Inferior parietal cortex (tissue), 1 donor: Measurements from ENCODE around the gene GRIK1.

ENCODE experiments used
- DNase-seq: peaks from one replicate; pipeline ENCODE4 v3.0.0-alpha.2; 2016; ENCODE audit errors: extremely low spot score

GRIK1 gene

DNA sequence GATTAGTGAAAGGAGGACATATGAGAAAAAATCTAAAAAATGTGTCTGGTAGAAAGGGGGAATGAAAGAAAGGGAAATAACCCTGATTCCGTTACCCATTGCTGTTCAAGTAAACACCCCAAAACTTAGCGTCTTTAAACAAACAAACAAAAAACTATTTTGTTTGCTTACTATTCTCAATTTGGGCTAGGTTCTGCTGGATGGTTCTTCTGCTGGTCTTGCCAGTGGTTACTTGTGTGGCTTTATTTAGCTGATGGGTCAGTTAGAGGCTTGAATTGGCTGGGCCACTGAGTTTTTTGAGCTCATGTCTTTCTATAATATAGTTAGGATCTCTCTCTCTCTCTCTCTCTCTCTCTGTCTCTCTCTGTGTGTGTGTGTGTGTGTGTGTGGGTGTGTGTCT is 112.1 kb downstream of the GRIK1 start:
- DNase-seq: no peak

DNA sequence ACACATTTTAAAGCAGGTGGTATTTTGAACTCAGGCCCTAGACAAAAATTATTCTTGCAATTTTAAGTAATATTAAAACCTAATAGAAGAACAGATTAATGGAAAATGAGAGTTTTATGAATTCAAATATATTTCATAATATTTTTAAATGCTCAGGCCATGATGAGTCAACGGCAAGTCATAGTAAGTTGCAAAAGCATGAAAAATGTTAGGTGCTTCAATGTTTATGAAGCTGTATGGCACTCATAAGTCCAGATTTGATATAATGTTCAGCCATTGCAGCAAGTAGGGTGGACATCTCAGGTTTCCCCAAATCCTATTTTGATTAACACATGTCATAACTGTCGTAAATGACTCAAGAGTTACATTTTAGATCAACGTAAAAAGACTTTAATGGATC is 112.6 kb downstream of the GRIK1 start:
- DNase-seq: no peak

DNA sequence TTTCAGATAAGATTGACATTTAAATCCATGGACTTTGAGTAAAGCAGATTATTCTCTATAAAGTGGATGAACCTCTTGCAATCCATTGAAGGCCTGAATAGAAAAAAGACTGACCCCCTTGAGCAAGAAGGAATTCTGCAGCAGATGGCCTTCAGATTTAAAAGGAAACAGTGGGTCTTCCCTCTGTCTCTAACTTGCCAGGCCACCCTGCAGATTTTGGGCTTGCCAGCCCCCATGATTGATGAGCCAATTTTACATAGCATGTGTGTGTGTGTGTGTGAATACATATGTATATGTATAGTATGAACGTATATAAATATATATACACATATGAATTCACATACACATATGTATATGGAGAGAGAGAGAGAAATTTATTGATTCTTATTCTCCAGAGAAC is 113.4 kb downstream of the GRIK1 start:
- DNase-seq: no peak

DNA sequence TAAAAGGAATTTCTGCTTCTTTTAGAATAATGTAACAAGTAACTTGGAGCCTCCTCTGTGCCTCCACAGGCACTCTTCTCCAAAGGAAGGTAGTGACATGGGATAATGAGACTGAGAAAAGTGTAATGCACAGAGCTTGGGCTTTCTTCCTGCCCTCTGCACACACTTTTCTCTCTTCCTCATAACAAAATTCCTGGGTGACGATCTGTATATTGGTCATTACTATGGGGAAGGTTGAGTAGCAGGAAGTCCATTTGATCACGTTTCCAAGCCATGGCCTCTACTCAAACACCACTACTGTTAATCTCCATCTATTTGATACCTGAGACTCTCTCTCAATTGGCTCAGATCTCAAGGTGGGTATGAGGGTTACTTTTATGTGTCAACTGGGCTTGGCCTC is 113.9 kb downstream of the GRIK1 start:
- no peak for DNase-seq

DNA sequence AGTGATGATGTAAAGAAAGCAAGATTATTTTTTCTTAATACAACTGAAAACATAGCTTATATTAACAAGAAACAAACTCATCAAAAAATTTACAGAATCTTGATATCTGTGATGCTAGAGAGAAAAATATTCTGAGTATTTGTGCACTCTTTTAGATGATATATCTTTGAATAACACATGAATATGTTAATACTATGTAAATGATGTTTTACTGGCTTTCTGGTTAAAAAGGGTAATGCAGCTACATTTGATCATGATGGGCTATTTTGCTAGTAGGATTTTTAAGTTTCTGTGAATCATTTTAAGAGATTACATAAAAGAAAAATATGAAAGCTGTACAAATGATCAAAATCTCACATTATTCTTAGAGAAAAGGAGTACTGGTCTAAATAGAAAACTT is 114.5 kb downstream of the GRIK1 start:
- DNase-seq: no peak

DNA sequence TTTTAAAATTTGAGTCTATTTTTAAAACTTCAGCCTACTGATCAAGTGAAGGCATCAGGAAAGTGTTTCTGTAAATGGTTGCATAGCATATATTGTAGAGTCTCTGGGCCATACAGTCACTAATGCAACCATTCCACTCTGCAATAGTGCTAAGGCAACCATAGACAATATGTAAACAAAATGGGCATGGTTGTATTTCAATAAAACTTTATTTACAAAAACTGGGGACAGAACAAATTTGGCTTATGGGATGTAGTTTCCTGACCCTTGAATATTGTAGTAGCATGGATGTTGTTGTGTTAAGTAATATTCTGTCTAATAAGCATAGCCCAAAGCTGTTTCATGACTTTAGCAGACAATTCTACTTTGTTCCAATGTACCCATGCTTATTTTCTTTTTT is 117.7 kb downstream of the GRIK1 start:
- DNase-seq: no peak

DNA sequence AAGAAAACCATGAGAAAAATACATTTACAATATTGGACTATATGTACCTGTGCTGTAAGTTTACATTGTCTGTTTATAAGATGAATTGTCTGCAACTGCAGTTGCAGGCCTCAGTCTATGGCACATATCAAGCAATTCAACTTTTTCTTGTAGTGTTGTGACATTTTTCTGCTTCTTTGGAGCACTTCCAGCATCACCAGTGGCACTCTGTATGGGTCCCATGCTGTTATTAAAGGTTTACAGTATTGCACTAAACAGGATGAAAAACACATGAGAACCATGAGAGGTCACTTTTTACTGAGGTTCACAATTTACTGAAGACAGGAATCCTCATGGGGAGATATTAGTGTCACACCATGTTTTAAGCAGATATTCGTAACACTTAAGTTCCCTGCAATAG is 118.6 kb downstream of the GRIK1 start:
- no peak for DNase-seq

DNA sequence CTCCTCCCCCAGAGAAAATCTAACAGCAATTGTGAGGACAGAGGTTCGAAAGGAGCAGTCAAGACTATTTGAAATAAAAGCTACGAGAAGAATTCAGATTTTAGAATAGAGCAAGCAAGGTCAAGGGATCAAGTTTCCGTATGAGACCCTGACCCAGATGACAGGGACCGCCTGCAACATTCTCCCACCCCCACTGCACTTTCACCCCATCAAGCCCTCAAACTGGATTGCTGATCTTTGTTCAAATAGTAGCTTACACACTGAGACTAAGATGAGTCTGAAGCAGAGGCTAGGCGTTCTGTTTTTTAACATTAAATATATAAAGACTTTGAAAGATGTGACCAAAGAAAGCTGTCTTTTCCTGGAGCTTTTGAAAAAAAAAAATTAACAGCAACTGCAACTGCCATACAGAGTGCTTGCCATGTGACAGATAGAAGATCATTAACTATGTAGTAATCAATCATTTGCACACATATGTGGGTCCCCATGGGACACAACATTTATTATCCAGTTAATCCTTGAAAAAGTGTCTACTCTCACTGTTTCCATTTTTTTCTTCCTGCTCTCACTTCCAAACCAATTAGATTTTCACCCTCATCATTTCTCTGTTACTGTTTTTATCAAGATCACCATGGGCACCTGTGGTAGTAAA is 120.0 kb downstream of the GRIK1 start:
- DNase-seq: no peak

DNA sequence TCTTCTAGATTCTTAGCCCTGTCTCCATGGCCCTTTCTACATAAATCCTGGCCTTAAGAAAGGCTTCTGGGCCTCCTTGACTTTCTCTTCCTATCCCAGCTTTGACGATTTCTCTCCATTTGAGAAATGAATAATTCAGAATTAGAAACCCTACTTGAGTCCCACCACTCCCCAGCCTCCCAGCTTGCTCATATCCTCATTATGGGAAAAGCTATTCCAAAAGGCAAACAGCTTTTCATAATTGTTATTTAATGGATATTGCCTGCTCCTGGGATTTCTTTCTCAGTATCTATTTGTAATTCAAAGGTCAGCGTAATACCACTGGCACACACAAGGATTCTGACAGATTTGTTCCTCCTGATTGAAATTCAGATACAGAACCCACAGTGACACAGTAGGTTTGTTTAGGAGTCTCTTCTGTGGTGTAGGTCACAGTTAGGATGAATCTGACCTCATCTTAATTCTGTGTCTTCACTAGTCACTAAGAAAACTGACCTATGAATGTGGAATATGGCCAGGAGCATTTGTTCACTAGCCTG is 121.3 kb downstream of the GRIK1 start:
- DNase-seq: no peak

DNA sequence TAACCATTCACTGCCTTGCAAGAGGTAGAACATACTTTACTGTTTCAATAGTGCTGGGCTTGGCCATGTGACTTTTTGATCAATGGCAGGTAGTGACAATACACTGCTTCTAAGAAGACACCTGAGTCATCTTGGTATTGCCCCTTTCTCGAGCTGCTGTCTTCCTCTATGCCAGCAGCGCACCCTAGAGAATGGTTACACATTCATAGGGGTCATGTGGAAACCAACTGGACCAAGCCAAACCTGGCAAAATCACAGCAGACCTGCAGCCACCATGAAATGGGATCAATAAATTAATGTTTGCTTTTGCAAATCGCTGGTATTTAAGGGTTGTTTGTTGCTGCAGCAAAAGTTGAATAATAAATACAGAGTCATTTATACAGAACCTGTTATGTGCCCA is 122.3 kb downstream of the GRIK1 start:
- DNase-seq: no peak

DNA sequence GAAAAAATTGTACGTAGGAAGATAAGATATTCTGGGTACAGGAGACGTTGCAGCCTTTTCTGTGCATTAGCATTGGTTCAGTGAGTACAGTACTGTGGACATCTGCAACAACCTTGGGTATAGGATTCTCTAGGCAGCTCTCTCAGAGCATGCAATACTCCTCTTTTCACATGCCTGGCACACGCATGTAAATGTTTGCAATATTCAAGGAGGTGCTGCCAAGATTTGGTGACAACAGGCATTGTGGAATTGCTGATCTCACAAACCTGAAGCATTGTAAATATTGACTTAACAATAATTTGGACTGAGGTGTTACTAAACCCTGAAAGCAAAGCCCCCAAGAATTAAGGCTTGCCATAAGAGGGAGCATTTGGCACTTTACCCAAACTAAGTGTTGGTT is 126.8 kb downstream of the GRIK1 start:
- DNase-seq: no peak

DNA sequence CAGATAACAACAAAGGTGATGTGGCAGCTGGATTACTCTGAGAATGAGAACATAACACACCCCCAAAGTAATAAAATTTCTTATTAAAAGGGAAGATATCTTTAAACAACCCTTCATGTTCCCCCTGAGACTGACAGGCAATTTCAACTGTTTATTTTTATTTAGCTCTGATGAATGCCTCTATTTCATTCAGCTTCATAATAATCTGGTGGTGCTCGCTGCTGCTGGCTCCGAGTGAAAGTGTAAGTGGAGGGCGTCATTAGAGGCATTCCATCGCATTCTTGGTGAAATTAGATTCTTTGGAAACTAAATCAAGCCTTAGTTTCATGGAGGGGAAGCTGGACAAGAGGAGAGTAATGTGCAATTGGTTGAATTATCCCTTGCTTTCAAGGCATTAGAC is 128.9 kb downstream of the GRIK1 start:
- no peak for DNase-seq

DNA sequence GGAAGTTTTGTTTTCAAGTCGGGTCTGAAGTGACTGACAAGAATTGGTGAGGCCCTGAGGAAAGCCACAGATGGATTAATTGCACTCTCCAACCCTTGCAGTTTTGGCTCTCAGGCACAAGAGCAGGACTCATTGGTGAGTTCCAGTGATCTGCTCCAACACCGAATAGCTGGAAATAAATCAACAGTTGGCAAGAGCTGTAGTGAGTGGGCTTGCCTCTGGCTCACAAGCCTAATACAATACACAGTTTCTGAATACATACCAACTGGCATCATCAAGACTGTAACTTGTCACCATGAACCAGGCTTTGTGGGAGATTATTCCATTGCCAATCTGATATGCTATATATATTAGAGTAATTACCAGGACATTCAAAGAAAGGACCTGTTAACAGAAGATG is 131.6 kb downstream of the GRIK1 start:
- DNase-seq: no peak

DNA sequence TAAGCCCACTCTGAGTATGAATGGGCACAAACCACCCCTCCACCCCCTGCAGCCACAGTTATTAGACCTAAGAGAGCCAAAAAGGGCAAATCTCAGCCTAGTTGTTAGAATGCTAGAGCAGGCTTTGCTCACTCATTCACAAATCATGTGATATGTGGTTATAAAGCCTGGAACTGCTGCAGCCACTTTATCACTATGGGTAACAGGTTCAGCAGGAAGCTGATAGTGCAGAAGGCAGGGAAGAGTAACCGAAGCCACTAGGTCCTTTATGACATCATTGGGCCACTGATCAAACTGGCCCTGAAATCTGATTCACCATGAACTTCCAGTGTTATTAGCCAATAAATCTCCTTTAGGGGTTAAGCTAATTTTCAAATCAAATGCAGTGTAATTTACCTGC is 134.7 kb downstream of the GRIK1 start:
- DNase-seq: no peak

DNA sequence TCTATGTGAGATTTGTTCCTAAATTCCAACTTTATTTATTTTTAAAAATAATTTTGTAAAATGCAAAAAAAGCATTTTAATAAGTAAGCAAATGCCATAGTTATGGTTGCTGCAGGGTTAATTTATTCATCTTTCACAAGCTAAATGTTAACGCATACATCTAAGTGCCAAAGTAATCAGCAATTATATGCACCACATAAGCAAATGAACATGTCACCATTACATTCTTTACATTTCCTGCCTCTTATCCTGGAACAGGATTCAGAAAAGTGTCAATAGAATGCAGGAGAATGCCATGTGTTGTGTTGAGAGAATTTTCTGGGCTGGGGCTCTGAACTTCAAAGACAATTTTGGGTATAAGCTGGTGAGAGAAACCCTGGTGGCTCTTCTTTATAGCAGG is 136.6 kb downstream of the GRIK1 start:
- no peak for DNase-seq

DNA sequence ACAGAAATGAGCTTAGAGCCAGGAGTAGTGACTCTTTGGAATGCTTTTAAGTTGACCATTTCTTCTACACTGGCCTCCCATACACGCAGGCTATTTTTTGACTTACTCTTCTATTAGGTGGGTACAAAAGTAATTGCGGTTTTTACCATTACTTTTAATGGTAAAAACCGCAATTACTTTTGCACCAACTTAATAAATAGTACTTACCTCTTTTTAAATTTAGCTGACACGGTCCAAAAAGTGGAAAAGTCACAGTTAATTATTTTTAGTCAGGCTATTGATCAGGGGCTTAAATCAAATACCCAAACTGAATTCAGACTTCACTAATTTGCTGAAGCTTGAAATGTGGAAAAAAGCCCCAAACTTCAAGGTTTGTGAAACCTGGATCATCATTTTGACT is 138.7 kb downstream of the GRIK1 start:
- no peak for DNase-seq

DNA sequence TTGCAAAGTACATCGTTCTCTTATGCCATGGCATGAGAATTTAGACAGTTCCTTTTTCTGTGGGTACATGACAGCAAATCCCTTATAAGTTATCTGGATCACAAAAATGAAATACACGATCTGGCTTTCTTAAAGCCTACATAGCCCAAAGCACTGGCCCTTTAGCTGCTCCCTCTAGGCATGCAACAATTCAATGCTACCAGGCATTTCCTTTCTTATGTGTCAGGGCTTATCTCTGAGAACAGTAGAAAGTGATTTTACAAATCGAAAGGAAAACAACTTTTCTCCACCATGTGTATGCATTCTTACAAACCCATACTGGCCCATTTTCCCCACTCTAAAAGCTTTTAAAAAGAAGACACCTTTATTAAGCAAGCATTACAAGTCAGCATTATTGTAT is 139.7 kb downstream of the GRIK1 start:
- DNase-seq: no peak

DNA sequence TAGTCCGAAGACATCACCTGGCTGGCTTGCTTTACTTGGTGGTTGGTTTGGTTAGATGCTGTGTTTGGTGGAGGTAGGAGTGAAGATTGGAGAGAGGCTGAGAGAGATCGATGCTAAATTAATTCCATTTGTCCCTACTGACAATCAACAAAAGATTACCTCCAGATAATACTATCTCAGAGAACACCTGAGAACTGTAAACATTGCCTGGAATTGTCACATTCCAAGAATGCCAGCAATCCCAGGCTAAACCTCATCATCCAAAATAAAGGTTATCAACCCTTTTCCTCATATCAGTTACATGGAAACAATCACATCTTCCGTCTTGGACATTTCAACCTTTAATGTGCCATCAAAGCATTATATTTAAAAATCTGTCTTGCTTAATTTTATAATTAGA is 141.0 kb downstream of the GRIK1 start:
- no peak for DNase-seq

DNA sequence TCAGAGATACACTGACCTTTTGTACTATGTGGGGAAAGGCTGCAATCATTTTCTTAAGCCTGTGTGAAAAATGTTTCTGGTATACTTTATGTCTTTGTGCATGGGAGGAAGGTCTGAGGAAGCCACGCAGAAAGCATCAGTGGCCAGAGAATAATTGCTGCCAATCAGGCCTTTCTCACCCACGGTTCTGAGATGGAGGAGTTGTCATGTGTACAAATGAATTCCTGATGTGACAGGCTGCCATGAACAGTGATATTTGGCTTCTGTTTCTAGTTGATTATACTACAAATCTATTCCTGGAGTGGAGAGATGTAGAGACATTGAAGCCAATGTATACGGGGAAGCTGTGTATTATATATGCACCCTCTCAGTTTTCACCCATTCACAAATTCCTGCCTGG is 142.6 kb downstream of the GRIK1 start:
- DNase-seq: no peak

DNA sequence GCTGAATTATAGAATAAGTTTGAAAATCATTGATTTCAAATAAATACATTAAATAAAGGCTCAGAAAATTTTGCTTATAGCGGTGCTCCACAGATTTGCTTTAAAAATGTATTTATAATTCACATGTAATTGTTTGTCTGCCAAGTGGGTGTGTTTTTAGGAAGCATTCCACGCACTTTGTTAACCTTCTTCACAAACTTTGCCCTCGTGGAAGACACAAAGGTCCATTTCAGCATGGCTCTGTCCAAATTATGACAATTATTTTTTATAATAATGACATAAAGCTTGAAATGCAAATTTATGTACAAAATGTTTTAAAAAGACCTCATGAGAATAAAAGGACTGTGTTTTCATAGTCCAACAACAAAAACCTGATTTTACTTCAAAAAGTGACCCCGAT is 146.1 kb downstream of the GRIK1 start:
- no peak for DNase-seq

DNA sequence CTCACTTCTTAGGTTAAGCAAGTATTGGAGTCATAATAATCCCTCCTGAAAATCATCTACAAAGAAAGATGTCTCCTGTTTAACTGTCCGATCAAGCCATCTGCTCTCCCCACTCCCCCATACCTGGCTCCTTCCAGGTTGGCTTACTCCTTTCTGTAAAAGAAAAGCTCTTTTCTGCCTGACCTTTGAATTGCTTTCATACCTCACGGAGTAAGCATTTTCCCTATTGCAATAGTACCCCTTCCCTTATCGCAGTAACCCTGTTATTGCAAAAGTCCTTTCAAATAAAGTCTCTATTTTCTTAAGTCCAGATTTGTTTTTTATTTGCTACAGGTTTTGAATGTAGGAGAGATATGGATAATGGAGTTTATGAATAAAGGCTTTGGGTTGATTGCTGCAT is 150.4 kb downstream of the GRIK1 start:
- no peak for DNase-seq

DNA sequence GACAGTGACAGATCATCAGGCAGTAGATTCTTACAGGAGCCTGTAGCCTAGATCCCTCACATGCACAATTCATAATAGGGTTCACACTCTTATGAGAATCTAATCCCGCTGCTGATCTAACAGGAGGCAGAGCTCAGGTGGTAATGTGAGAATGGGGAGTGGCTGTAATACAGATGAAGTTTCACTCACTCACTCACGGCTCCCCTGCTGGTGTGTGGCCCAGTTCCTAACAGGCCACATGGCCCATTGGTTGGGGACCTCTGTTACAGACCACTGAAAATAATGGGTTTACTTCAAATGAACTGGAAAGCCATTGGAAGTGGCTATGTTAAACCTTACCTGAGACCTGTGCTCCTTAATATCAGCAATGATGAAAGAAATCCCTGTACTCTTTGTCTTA is 151.0 kb downstream of the GRIK1 start:
- no peak for DNase-seq

DNA sequence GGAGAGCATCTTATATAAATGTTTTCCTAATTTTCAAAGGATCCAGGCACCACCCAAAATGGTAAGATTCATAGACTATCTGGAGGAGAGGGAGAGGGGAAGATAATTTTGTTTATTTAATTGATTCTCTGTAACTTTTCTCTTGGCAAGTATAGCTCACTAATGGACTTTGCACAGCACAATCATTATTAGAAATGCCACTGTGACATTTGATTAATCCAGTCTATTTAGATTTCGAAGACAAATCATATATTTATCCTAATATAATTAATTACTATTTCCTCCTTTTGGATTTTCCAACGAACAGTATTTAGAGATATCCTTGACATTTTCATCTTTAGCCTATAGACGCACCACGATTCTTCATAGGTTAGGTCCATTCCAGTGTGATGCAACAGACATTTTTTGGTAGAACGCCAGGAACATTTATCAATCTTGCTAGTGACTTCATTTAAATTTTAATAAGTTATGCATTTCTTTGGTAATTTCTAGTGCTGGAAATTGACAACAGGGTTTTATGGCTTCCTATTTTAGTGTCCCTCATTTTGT is 152.4 kb downstream of the GRIK1 start:
- no peak for DNase-seq
